Esophagus muscularis mucosa (tissue), 4 donors: ENCODE measurements around the gene DMXL1.

Experiments used
- CTCF ChIP-seq, 3 experiments: fragments of 200-600 bp in 2 of 3; fragments of 450-650 bp in 1 of 3; sonication (generic) in 2 of 3; IDR thresholded peaks; one replicate each; pipeline ENCODE4 v1.5.1; 2017 to 2019; ENCODE audit warnings: antibody characterized with exemption in 3 of 3, mild to moderate bottlenecking in 2 of 3, moderate library complexity in 1 of 3
- EP300 ChIP-seq: sonication (generic); formaldehyde crosslinking; IDR thresholded peaks from one replicate; pipeline ENCODE4 v1.6.1; 2017; ENCODE audit warnings: antibody characterized with exemption
- POLR2A ChIP-seq: fragments of 450-650 bp; IDR thresholded peaks from one replicate; pipeline ENCODE4 v1.6.1; 2017; ENCODE audit warnings: antibody characterized with exemption, moderate library complexity, mild to moderate bottlenecking, low read depth
- POLR2AphosphoS5 ChIP-seq, 2 donors: sonication (generic); formaldehyde crosslinking; IDR thresholded peaks; one replicate each; pipeline ENCODE4 v1.6.1; 2017; ENCODE audit warnings: antibody characterized with exemption in 2 of 2

- TF ChIP-seq POLR2AphosphoS5 (IDR thresholded peaks at IDR 0.05) = no peak
- no peak for TF ChIP-seq CTCF (IDR thresholded peaks at IDR 0.05)
- no peak for TF ChIP-seq POLR2A
- TF ChIP-seq EP300 = no peak
Observed at GRCh38 chr5:119059740-119060255, 11.1 kb upstream of the DMXL1 start.
